A549 (cell line): Measurements from ENCODE around the gene TACC2.

Source experiments
- CTCF ChIP-seq: fragments of >200 bp; sonication (Bioruptor Twin); formaldehyde crosslinking; IDR thresholded peaks from 3 replicates; pipeline ENCODE4 v1.5.1; 2016
- EP300 ChIP-seq, 2 experiments: fragments of >200 bp; sonication (Bioruptor Twin); formaldehyde crosslinking; IDR thresholded peaks; 2 replicates in 1 of 2; 3 replicates in 1 of 2; pipeline ENCODE4 v1.6.1; 2016 to 2017
- FOSL2 ChIP-seq, 2 experiments: fragments of 450-650 bp in 1 of 2; fragments of >200 bp in 1 of 2; sonication (Bioruptor Twin) in 1 of 2; formaldehyde crosslinking; IDR thresholded peaks; 2 replicates each; pipeline versions ENCODE4 v1.5.0 to v1.6.1; 2016 to 2020; ENCODE audit warnings: mild to moderate bottlenecking in 1 of 2, moderate library complexity in 1 of 2
- HDAC2 ChIP-seq: fragments of 200-600 bp; sonication (generic); IDR thresholded peaks from 2 replicates; pipeline ENCODE4 v1.6.1; 2016
- MAFK ChIP-seq: fragments of 450-650 bp; IDR thresholded peaks from 2 replicates; pipeline ENCODE4 v1.6.1; 2014; ENCODE audit not compliant: partially characterized antibody
- MYC ChIP-seq: IDR thresholded peaks from 2 replicates; pipeline ENCODE4 v1.6.1; 2012; ENCODE audit warnings: mild to moderate bottlenecking, inconsistent platforms, low read length, improper control_type of control experiment, borderline replicate concordance
- POLR2A ChIP-seq: IDR thresholded peaks from 2 replicates; pipeline ENCODE4 v1.6.1; 2012; ENCODE audit warnings: mild to moderate bottlenecking, low read length
- RARB ChIP-seq: fragments of 250-450 bp; sonication (Bioruptor Pico); IDR thresholded peaks from 2 replicates; pipeline ENCODE4 v1.8.0; 2021; ENCODE audit warnings: mild to moderate bottlenecking, moderate library complexity
- USF2 ChIP-seq: fragments of 450-650 bp; IDR thresholded peaks from 2 replicates; pipeline ENCODE4 v1.6.1; 2014; ENCODE audit warnings: antibody characterized with exemption
- TF ChIP-seq, protein P1 (sequence below): fragments of 200-600 bp; sonication (generic); IDR thresholded peaks from 2 replicates; pipeline ENCODE4 v1.6.1; 2016; ENCODE audit warnings: antibody characterized with exemption, mild to moderate bottlenecking, moderate library complexity

DNA sequence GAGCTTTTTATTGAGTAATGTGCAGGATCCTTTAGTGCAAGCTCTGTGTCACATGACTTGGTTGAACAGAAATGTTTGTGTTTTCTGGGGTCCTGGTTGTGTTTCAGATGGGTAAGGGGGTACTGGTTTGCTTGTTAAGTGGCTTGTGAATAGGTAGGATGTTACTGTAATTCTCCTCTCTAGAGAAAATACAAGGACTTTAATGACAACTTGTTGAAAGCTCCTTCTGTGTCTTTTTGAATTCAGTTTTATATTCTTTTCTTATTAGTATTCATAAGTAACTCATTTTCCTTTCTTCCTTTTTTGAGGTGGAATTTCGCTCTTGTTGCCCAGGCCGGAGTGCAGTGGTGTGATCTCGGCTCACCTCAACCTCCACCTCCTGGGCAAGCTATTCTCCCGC is 196.7 kb downstream of the TACC2 start:
- TF ChIP-seq CTCF, result no peak
- no peak for TF ChIP-seq EP300 (IDR thresholded peaks at IDR 0.05)
- TF ChIP-seq MAFK, result no peak
- no peak for TF ChIP-seq MYC
- TF ChIP-seq RARB (CRISPR knock-in tag), result no peak
- TF ChIP-seq USF2, result no peak
- TF ChIP-seq, protein P1, sequence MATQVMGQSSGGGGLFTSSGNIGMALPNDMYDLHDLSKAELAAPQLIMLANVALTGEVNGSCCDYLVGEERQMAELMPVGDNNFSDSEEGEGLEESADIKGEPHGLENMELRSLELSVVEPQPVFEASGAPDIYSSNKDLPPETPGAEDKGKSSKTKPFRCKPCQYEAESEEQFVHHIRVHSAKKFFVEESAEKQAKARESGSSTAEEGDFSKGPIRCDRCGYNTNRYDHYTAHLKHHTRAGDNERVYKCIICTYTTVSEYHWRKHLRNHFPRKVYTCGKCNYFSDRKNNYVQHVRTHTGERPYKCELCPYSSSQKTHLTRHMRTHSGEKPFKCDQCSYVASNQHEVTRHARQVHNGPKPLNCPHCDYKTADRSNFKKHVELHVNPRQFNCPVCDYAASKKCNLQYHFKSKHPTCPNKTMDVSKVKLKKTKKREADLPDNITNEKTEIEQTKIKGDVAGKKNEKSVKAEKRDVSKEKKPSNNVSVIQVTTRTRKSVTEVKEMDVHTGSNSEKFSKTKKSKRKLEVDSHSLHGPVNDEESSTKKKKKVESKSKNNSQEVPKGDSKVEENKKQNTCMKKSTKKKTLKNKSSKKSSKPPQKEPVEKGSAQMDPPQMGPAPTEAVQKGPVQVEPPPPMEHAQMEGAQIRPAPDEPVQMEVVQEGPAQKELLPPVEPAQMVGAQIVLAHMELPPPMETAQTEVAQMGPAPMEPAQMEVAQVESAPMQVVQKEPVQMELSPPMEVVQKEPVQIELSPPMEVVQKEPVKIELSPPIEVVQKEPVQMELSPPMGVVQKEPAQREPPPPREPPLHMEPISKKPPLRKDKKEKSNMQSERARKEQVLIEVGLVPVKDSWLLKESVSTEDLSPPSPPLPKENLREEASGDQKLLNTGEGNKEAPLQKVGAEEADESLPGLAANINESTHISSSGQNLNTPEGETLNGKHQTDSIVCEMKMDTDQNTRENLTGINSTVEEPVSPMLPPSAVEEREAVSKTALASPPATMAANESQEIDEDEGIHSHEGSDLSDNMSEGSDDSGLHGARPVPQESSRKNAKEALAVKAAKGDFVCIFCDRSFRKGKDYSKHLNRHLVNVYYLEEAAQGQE, result no peak
- no peak for TF ChIP-seq FOSL2 (IDR thresholded peaks at IDR 0.05)
- TF ChIP-seq FOSL2 (CRISPR knock-in tag; IDR thresholded peaks at IDR 0.05), result no peak
- no peak for TF ChIP-seq HDAC2
- no peak for TF ChIP-seq POLR2A
